Neural cell (in vitro differentiated cells): ENCODE results near the gene LAP3.

Experiments used
- CTCF ChIP-seq: fragments of 450-650 bp; IDR thresholded peaks from 2 replicates; pipeline ENCODE4 v1.5.1; 2014; ENCODE audit warnings: antibody characterized with exemption, mild to moderate bottlenecking, moderate library complexity; ENCODE audit not compliant: poor library complexity, severe bottlenecking
- EP300 ChIP-seq: fragments of 450-650 bp; conservative IDR thresholded peaks from 2 replicates; pipeline ENCODE4 v1.6.1; 2014; ENCODE audit warnings: antibody characterized with exemption, mild to moderate bottlenecking, moderate library complexity; ENCODE audit not compliant: poor library complexity, severe bottlenecking
- EZH2 ChIP-seq: fragments of 200-600, 300-800 bp; shearing (Covaris generic), sonication (generic); IDR thresholded peaks from 2 replicates; pipeline ENCODE4 v1.6.1; 2014; ENCODE audit warnings: antibody characterized with exemption, low read length, borderline replicate concordance, mild to moderate bottlenecking; ENCODE audit not compliant: insufficient read depth, poor library complexity, severe bottlenecking
- MXI1 ChIP-seq: fragments of 450-650 bp; conservative IDR thresholded peaks from 2 replicates; pipeline ENCODE4 v1.6.1; 2014; ENCODE audit warnings: antibody characterized with exemption, mild to moderate bottlenecking; ENCODE audit not compliant: poor library complexity, severe bottlenecking
- POLR2AphosphoS5 ChIP-seq: IDR thresholded peaks from 2 replicates; pipeline ENCODE4 v1.6.1; 2012
- RAD21 ChIP-seq: fragments of 450-650 bp; conservative IDR thresholded peaks from 2 replicates; pipeline ENCODE4 v1.6.1; 2014; ENCODE audit warnings: antibody characterized with exemption, mild to moderate bottlenecking, moderate library complexity
- REST ChIP-seq: IDR thresholded peaks from 2 replicates; pipeline ENCODE4 v1.6.1; 2012; ENCODE audit warnings: borderline replicate concordance
- SMC3 ChIP-seq: fragments of 450-650 bp; conservative IDR thresholded peaks from 2 replicates; pipeline ENCODE4 v1.6.1; 2014; ENCODE audit warnings: antibody characterized with exemption, mild to moderate bottlenecking, moderate library complexity; ENCODE audit not compliant: poor library complexity
- TAF1 ChIP-seq: IDR thresholded peaks from 2 replicates; pipeline ENCODE4 v1.6.1; 2012; ENCODE audit warnings: low read depth

- TF ChIP-seq CTCF = no peak
- no peak for TF ChIP-seq EZH2
- no peak for TF ChIP-seq POLR2AphosphoS5
- no peak for TF ChIP-seq MXI1
- TF ChIP-seq EP300 = no peak
- TF ChIP-seq SMC3 = no peak
- TF ChIP-seq TAF1 = no peak
- no peak for TF ChIP-seq RAD21
- TF ChIP-seq REST = no peak
These were observed 32.8 kb upstream of the LAP3 start for GRCh38 chr4:17544205-17544604.
